ENCODE data around the gene RASSF4. TPM values are rescaled to one million over a fixed set of nuclear protein-coding genes. Genes with fewer than 3 reads are reported as not detected.

Gene RASSF4
- total and polyA plus RNA-seq, 2 donors from 2014 or later, result 76.4 to 83.1 TPM

DNA sequence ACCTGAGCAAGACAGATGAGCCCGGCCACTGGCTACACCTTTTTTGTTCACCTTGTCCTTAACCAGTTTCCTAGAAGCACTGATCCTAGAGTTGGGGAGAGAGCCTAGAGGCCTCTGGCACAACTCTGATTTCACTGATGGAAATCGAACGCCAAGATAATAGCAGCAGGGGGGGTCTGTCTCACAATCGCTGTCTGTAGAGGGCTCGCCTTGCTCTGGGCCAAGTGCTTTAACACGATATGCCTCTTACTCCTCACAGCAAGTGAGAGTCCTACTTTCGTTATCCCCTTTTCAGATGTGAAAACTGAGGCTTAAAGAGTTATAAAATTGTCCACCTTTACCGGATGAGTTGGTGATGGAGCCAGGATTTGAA, 472 bp downstream of the RASSF4 start:
- peaks cover 2 to 46% (median 25%) of the 10 kb centered on the region in 3 donors for H3K4me1 ChIP-seq (ENCODE audit: control insufficient read depth in 2 of 3, insufficient read depth in 2 of 3, low read depth in 1 of 3, low read length in 3 of 3)
- DNase-seq, result no peak
- intact Hi-C loops (cut with DNase I), result no loop called here
- no peaks in the 10 kb centered on the region for H3K27me3 ChIP-seq (ENCODE audit: control insufficient read depth, insufficient read depth, low read length)
- FAIRE-seq, result no peak
- peak overlapping the region; percentile 57 to 90 (median 74) for H3K9ac ChIP-seq (ENCODE audit: low read length in 3 of 3)
- peak overlapping the region; percentile 24 to 88 (median 88) for H3K4me3 ChIP-seq (ENCODE audit: low read length in 3 of 3)
- no peaks in the 10 kb centered on the region for H3K9me3 ChIP-seq (ENCODE audit: control insufficient read depth in 2 of 3, insufficient read depth in 1 of 3, low read length in 3 of 3)
- peak overlapping the region; percentile 79 to 82 for H3K27ac ChIP-seq (ENCODE audit: low read depth in 2 of 2, low read length in 2 of 2)
- TF ChIP-seq, protein P1, sequence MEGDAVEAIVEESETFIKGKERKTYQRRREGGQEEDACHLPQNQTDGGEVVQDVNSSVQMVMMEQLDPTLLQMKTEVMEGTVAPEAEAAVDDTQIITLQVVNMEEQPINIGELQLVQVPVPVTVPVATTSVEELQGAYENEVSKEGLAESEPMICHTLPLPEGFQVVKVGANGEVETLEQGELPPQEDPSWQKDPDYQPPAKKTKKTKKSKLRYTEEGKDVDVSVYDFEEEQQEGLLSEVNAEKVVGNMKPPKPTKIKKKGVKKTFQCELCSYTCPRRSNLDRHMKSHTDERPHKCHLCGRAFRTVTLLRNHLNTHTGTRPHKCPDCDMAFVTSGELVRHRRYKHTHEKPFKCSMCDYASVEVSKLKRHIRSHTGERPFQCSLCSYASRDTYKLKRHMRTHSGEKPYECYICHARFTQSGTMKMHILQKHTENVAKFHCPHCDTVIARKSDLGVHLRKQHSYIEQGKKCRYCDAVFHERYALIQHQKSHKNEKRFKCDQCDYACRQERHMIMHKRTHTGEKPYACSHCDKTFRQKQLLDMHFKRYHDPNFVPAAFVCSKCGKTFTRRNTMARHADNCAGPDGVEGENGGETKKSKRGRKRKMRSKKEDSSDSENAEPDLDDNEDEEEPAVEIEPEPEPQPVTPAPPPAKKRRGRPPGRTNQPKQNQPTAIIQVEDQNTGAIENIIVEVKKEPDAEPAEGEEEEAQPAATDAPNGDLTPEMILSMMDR (IDR thresholded peaks at IDR 0.05; ENCODE audit: borderline replicate concordance, extremely low read depth, insufficient read depth), result no peak
- H3K36me3 ChIP-seq (ENCODE audit: control insufficient read depth in 2 of 3, insufficient read depth in 3 of 3, low read length in 3 of 3), result no peaks in the 10 kb centered on the region

DNA sequence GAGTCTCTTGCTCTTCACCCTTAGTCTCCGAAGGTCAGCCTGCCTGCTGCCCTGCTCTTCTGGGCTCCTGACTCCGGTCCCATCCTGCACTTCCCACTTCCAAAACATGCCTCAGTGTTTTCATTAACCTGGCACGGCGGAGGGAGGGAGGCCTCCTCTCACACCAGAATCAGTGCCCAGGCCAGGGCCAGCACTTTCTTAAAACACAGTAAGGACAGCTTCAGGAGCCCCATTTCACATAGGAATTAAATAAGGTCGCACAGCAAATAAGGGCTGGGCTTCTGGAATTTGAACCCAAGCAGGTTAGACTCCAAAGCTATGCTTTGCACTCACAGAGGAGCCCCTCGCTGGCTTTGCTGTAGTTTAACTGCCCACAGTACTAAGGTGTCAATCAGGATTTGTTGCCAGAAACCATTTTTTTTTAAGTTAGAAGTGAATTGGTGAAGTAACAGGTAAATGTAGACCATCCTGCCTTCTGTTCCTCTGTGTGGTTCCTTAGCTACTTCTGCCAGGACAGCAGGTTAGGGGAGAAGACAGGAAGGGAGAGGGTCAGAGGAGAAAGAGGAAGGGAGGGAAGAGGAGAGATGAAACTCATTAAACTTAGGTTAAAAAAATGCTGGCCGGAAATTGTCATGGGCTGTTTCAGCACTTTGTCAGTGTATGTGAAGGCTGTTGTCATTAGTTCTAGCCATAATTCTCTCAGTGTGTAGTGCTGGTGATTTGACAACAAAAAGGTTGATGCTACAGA, 1.1 kb downstream of the RASSF4 start:
- Histone ChIP-seq H3K27ac (ENCODE audit: low read depth in 2 of 2, low read length in 2 of 2) (peak overlapping the region; percentile 79 to 82), H3K36me3 (ENCODE audit: control insufficient read depth in 2 of 3, insufficient read depth in 3 of 3, low read length in 3 of 3) (no peaks in the 10 kb centered on the region), H3K4me1 (ENCODE audit: control insufficient read depth in 2 of 3, insufficient read depth in 2 of 3, low read depth in 1 of 3, low read length in 3 of 3) (peaks cover 2 to 52% (median 30%) of the 10 kb centered on the region in 3 donors), H3K4me3 (ENCODE audit: low read length in 3 of 3) (peak overlapping the region in 2 of 3 donors; percentile 88), H3K9me3 (ENCODE audit: control insufficient read depth in 2 of 3, insufficient read depth in 1 of 3, low read length in 3 of 3) (no peaks in the 10 kb centered on the region), H3K27me3 (ENCODE audit: control insufficient read depth, insufficient read depth, low read length) (no peaks in the 10 kb centered on the region), H3K9ac (ENCODE audit: low read length in 3 of 3) (peak overlapping the region in 2 of 3 donors; percentile 74 to 90)
- DNase-seq, result peak in 3 of 5 donors; percentile 52 to 67 (median 65)
- intact Hi-C loops (cut with DNase I), result no loop called here
- TF ChIP-seq, protein P1 (IDR thresholded peaks at IDR 0.05; ENCODE audit: borderline replicate concordance, extremely low read depth, insufficient read depth), result no peak
- no peak for FAIRE-seq

DNA sequence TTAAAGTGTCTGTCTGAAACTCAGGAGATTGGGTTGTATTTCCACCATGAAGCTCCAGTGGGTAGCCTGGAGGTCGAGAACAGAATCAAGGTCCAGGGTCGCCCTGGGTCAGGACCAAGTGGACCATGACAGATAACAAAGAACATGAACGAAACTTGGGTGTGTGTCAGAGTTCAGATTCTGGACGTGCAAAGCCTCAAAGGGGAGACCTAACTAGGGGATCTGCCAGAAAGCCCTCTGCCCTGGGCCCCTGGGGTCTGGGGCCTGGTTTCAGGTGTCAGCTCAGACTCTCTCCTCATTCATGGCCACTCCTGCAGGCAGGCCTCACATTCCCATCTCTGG, 1.6 kb downstream of the RASSF4 start:
- Histone ChIP-seq H3K36me3 (ENCODE audit: control insufficient read depth in 2 of 3, insufficient read depth in 3 of 3, low read length in 3 of 3) (no peaks in the 10 kb centered on the region), H3K27ac (ENCODE audit: low read depth in 2 of 2, low read length in 2 of 2) (peak overlapping the region; percentile 79 to 82), H3K9ac (ENCODE audit: low read length in 3 of 3) (peak overlapping the region in 1 of 3 donors; percentile 90), H3K9me3 (ENCODE audit: control insufficient read depth in 2 of 3, insufficient read depth in 1 of 3, low read length in 3 of 3) (no peaks in the 10 kb centered on the region), H3K4me3 (ENCODE audit: low read length in 3 of 3) (peak overlapping the region in 2 of 3 donors; percentile 56 to 88), H3K4me1 (ENCODE audit: control insufficient read depth in 2 of 3, insufficient read depth in 2 of 3, low read depth in 1 of 3, low read length in 3 of 3) (peaks cover 7 to 57% (median 36%) of the 10 kb centered on the region in 3 donors), H3K27me3 (ENCODE audit: control insufficient read depth, insufficient read depth, low read length) (no peaks in the 10 kb centered on the region)
- TF ChIP-seq, protein P1 (IDR thresholded peaks at IDR 0.05; ENCODE audit: borderline replicate concordance, extremely low read depth, insufficient read depth), result no peak
- FAIRE-seq (no peak), DNase-seq (peak in 1 of 5 donors; percentile 61)
- intact Hi-C loops (cut with DNase I), result no loop called here

Data from kidney (tissue), 14 donors.